ENCODE measurements around the gene SYNGR1. TPM values are rescaled to one million over a fixed set of nuclear protein-coding genes. Genes with fewer than 3 reads are reported as not detected.

Gene SYNGR1
- polyA plus RNA-seq, 1 experiment, result 65.6 TPM

DNA sequence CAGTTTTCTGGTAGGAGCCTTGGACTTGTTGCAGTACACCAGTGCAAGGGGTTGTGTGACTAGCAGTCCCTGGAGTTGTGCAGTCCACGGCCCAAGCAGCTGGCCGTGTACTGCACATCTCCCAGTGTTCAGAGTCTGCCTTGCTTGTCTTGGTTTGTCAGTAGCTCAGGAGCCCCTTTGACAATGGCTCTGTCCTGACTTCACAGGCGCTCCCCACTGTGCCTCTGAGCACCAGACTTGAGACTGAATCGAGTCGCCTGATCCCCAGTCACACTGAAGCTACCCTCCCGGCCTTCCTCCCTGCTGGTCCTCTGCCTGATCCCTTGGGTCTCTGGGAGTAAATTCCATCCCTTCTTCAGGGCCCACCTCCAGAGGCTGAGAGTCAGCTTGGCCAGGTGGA lies 19.4 kb downstream of the SYNGR1 start:
- ChIA-PET POLR2A (no interaction called here), CTCF (interaction anchor here (1.2 to 1.3 kb wide), 2 partner anchors 11 to 26 kb away, joined by 3 to 4 read pairs; no protein-coding TSS in a partner anchor)

DNA sequence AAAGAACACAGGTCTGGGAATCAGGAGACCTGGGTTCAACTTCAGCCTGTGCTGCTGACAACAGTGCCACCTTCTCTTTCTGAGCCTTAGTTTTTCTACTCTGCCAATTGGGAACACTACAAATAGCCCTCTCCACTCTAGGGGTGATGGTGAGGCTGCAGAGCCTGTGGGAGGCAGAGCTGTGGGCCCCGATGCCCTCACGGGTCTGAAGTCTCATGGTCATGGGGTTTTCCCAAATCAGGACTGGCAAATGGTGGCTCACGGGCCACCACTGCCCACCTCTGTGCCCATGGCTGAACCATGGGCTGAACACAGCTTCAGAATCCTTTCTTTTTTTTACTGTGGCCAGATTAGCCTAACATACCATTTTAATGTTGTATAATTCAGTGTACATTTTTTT lies 19.8 kb downstream of the SYNGR1 start:
- no peak for DNase-seq (ENCODE audit: low read depth)
- ChIA-PET CTCF (interaction anchor here (0.7 to 1.4 kb wide), 6 partner anchors 11 to 728 kb away, joined by 3 to 4 read pairs (median 3); partner anchors contain the start of gene SYNGR1), POLR2A (no interaction called here)
- Histone ChIP-seq H3K4me3 (ENCODE audit: low read depth, low read length) (no peak overlapping the region), H3K27me3 (ENCODE audit: control insufficient read depth, insufficient read depth, low read length) (no peaks in the 10 kb centered on the region; the same call in 1 of the 2 replicates), H3K36me3 (ENCODE audit: control insufficient read depth, insufficient read depth, low read length) (peaks cover 4% of the 10 kb centered on the region)
- TF ChIP-seq, protein P1, sequence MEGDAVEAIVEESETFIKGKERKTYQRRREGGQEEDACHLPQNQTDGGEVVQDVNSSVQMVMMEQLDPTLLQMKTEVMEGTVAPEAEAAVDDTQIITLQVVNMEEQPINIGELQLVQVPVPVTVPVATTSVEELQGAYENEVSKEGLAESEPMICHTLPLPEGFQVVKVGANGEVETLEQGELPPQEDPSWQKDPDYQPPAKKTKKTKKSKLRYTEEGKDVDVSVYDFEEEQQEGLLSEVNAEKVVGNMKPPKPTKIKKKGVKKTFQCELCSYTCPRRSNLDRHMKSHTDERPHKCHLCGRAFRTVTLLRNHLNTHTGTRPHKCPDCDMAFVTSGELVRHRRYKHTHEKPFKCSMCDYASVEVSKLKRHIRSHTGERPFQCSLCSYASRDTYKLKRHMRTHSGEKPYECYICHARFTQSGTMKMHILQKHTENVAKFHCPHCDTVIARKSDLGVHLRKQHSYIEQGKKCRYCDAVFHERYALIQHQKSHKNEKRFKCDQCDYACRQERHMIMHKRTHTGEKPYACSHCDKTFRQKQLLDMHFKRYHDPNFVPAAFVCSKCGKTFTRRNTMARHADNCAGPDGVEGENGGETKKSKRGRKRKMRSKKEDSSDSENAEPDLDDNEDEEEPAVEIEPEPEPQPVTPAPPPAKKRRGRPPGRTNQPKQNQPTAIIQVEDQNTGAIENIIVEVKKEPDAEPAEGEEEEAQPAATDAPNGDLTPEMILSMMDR (IDR thresholded peaks at IDR 0.05; ENCODE audit: insufficient read depth, low read depth, low read length), result no peak

More for the DNA sequence above, 19.4 kb downstream of the SYNGR1 start:
- Histone ChIP-seq H3K36me3 (ENCODE audit: control insufficient read depth, insufficient read depth, low read length) (peaks cover 4% of the 10 kb centered on the region), H3K27me3 (ENCODE audit: control insufficient read depth, insufficient read depth, low read length) (no peaks in the 10 kb centered on the region; the same call in 1 of the 2 replicates), H3K4me3 (ENCODE audit: low read depth, low read length) (no peak overlapping the region)
- TF ChIP-seq, protein P1 (IDR thresholded peaks at IDR 0.05; ENCODE audit: insufficient read depth, low read depth, low read length), result no peak
- DNase-seq (ENCODE audit: low read depth), result no peak

DNA sequence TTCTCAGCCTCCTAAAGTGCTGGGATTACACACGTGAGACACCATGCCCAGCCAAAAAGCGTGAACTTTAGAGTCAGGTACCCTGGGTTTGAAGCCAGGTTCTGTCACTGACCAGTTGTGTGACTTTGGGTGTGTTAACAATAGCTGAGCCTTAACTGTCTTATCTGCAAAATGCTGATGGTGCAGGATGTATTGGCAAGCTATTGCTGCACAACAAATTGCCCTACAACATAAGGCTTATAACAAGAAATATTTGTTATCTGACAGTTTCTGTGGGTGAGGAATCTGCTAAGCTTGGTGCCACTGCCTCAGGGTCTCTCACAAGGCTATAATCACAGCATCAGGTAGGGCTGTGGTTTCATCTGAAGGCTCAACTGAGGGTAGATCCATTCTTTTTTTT lies 21.9 kb downstream of the SYNGR1 start:
- ChIA-PET POLR2A (no interaction called here), CTCF (no interaction called here)

DNA sequence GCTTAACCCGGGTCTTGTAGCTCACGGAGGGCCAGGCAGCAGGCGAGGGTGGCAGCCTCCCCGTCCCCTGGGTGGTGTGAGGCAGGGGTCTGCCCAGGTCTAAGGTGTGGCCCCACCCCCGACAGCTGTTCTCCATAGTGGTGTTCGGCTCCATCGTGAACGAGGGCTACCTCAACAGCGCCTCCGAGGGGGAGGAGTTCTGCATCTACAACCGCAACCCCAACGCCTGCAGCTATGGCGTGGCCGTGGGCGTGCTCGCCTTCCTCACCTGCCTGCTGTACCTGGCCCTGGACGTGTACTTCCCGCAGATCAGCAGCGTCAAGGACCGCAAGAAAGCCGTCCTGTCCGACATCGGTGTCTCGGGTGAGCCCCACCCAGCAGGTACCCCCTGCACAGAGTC lies 24.4 kb downstream of the SYNGR1 start:
- CTCF ChIA-PET, result no interaction called here
- POLR2A ChIA-PET, result no interaction called here
- TF ChIP-seq, protein P1 (IDR thresholded peaks at IDR 0.05; ENCODE audit: insufficient read depth, low read depth, low read length), result no peak
- Histone ChIP-seq H3K4me3 (ENCODE audit: low read depth, low read length) (no peak overlapping the region), H3K36me3 (ENCODE audit: control insufficient read depth, insufficient read depth, low read length) (peaks cover 7% of the 10 kb centered on the region), H3K27me3 (ENCODE audit: control insufficient read depth, insufficient read depth, low read length) (no peaks in the 10 kb centered on the region; the same call in 1 of the 2 replicates)
- DNase-seq (ENCODE audit: low read depth), result no peak

More for the DNA sequence above, 21.9 kb downstream of the SYNGR1 start:
- DNase-seq (ENCODE audit: low read depth), result no peak
- H3K4me3 ChIP-seq (ENCODE audit: low read depth, low read length), result no peak overlapping the region
- no peaks in the 10 kb centered on the region; the same call in 1 of the 2 replicates for H3K27me3 ChIP-seq (ENCODE audit: control insufficient read depth, insufficient read depth, low read length)
- H3K36me3 ChIP-seq (ENCODE audit: control insufficient read depth, insufficient read depth, low read length), result peaks cover 6% of the 10 kb centered on the region
- TF ChIP-seq, protein P1 (IDR thresholded peaks at IDR 0.05; ENCODE audit: insufficient read depth, low read depth, low read length), result no peak

DNA sequence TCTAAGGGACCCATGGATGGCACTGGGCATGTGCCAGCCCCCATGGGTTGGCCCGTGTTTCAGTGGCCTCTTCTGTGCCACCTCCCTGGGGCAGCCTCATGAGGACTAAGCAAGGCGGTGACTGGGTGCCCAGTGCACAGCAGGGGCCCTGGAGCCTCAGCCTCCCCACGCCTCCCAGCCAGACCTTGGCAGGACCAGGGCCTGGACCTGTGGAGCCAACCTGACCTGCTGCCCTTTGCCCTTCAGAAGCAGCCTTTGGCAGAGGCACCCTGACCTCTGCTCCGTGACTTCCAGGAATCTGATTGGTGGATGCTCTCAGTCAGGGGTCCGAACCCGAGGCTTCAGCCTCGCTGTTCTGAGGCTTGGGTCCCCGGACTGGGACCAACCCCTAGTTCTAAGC lies 25.0 kb downstream of the SYNGR1 start:
- POLR2A ChIA-PET, result no interaction called here
- no peak for DNase-seq (ENCODE audit: low read depth)
- CTCF ChIA-PET, result no interaction called here
- Histone ChIP-seq H3K4me3 (ENCODE audit: low read depth, low read length) (no peak overlapping the region), H3K36me3 (ENCODE audit: control insufficient read depth, insufficient read depth, low read length) (peaks cover 7% of the 10 kb centered on the region), H3K27me3 (ENCODE audit: control insufficient read depth, insufficient read depth, low read length) (no peaks in the 10 kb centered on the region; the same call in 1 of the 2 replicates)
- TF ChIP-seq, protein P1 (IDR thresholded peaks at IDR 0.05; ENCODE audit: insufficient read depth, low read depth, low read length), result no peak
